NCI-H226 (cell line): ENCODE measurements around the gene EME2.
A peak's percentile ranks its signal among the peaks of the same experiment; 100 is the strongest.

Experiments
- DNase-seq: peaks from one replicate; pipeline ENCODE4 v3.0.0-alpha.2; 2015

EME2 gene

GRCh38 chr16:1745900-1746692 lies 26.5 kb upstream of the EME2 start:
- peak; percentile 99 for DNase-seq

- peak; percentile 18 for DNase-seq
These were observed 25.9 kb upstream of the EME2 start for GRCh38 chr16:1746693-1747195.

DNA sequence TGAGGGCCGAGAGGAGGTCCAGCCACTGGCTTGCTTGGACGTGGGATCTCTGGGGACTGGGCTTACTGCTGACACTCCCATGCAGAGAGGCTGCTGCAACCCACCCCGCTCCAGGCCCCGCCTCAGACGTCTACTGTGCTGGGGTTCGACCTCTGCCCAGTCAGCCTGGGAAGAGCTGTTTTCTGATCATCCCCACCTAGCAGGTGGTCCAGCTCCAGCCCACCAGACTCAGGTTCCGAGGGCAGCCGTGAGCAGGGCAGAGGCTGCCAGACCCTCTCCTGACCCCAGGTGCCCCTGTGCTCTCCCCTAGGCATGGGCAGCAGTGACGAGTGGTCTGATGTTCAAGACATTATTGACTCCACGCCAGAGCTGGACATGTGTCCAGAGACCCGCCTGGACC lies 24.7 kb upstream of the EME2 start:
- DNase-seq: no peak

DNA sequence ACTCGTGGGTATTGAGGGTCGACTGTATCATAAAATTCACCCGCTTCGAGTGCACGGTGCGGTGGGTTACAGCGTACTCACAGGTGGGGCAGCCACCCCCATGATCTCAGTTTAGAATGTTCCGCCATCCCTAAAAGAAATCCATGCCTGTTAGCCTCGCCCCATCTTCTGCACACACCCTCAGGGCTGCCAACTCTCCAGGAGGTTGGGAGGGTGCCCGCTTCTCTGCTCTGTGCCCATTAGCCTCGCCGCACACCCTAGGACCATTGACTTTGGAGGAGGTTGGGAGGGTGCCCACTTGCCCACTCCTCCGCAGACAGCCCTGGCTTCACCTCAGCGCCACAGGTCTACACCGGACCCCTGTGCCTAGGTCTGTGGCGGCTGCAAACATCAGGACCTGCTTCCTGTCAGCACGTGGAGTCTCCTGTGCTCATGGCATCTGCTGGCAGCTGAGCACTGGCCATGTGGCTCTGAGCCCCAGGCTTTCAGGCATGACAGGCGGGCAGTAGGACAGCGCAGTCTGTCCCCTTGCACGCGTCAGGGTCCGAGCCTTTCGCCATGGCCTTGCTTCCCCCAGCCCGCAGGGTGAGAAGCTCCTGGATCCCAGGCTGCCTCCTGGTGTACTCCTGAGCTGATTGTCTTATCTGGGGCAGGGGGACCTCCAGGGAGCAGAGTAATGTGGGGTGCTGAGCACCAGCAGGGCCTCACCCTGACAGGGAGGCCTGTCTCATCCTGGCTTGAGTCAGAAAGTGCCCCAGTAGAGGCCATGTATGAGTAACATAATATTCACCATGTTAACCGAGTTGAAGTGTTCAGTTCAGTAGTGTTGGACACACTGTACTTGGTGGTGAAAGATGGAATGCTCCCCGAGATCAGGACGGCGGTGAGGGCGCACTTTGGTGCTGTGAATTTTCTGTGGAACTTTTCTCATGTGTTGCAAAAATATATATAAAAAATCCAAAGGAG lies 23.2 kb upstream of the EME2 start:
- DNase-seq: peak; percentile 25

DNA sequence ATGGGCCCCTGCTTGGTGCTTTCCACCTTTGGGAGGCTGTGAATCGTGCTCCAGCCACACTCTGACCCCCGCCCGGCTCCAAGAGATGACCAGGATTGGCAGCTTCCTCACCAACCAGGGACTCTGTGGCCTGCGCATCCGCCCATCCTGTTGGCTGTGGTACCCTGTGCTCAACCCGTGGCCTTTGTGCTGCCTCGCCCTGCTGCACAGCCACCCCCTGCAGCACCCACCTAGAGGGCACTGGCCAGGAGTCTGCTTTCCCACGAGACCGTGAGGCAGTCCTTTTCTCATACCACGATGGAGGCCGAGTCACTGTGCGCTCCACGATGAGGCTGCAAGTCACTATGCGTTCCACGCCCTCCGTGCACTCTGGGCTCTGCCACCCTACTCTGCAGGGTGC lies 20.7 kb upstream of the EME2 start:
- no peak for DNase-seq

DNA sequence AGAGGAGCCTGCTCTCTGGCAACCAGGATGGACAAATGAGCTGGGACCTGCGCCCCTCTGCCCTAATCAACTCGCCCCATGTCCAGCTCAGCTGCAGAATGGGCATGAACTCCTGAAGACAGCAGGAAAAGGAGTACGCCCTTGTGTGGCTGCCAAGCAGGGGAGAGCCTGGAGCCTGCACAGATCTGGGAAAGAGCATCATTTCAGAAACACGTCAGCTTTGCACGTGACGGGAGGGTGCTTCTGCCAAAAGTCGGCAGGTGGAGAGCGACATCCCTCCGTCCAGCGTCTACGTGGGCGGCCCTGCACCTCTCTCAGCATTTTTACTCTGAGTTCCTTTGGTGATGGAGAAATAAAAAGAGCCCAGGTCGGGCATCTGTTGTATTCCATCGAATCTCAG lies 19.8 kb upstream of the EME2 start:
- no peak for DNase-seq

DNA sequence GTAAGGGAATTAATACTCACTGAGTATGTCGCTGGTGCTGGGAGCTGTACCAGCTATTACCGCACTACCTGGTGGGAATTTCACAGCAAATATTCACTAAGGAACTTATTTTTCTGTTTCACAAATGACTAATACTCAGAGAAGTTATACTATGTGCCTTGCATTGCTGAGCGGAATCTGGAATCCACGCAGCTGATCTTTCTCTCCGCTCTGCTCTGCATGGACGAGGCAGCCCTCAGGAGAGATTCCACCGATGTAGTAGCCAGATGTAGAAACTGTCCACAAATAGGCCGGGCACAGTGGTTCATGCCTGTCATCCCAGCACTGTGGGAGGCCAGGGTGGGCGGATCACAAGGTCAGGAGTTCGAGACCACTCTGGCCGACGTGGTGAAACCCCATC lies 18.4 kb upstream of the EME2 start:
- DNase-seq: no peak

DNA sequence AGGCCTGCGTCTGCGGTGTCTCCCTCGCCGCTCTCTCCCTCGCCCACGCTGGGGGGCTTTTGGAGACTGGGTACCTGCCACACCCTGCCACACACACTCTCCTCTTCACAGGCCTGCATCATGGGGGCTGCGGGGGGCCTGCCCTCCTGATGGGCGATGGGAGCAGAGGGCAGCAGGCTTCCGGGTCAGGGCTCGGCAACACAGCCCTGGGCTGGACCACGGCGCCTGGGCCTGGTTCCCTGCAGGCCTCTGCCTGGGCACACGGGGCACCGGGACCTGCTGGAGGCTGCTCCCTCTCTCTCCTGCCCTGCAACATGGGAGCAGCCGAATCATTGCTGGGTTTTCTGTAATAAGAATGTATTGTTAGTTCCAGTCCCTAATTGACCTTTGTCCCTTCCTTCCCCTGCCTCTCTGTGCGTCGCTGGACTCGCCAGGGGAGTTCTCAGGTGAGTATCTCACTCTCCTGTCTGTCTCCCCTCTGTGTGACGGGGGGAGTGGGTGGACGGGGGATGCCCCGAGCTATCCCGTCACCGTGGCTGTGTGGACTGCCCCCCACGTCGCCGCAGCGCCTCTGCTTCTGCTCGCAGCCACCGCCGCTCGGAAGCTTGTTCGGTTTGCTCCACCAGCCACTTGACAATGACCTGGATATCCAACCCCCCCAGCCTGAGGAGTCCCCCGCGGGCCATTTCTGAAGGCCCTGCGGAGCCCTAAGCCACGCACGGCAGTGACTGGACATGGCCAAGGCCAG lies 14.7 kb upstream of the EME2 start:
- DNase-seq: no peak

DNA sequence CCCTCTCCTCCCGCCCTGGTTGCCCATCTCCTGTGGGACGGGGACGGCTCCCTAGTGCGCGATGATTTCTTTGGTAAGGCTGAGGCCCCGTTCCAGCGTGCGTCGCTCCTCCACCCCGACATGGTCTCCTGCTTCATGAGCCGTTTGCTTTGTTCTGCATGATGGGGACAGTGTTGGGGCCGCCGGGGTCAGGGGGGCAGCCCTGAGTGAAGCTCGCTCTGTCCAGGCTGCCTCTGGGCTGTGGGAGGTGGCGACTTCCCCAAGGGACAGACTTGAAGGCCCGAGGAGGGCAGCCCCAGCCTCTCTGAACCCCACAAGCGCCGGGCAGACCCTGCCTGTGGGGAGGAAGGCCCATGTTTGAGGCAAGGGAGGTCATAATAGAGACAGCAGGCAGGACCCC lies 13.7 kb upstream of the EME2 start:
- no peak for DNase-seq

- DNase-seq: no peak
These were observed 13.1 kb upstream of the EME2 start for GRCh38 chr16:1759511-1759910.

DNA sequence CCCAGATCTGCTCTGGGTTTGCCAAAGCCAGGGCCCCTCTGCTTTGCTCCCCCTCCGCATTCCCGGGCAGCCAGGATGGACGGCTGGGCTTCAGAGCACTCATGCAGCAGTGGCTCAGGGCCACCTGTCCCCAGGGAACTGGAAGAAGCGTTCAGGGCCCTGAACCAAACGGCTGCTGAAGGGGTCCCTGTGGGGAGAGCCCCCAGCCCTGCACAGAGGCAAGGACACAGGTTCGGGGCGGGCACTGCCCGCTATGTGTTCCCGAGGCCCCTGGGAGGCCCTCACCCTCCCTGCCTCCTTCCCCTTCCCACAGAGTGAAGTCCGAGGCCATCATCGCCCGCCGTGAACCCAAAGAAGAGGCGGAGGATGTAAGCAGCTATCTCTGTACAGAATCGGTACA lies 11.7 kb upstream of the EME2 start:
- DNase-seq: no peak

DNA sequence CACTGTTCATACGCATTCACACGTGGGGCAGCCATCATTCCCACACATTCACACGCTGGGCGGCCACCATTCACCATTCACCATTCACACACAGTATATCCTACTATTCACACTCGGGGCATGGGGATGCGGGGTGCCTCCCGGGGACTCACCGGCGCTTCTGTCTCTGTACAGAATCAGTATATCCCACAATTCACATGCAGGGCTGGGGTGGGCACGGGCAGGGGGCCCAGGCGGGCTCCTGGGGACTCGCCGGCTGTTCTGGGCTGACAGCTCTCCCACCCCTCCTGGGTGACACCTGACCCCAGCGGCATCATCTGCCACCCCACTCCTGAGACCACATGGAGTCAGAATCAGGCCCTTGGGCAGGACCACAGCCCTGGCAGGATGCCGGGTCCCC lies 10.9 kb upstream of the EME2 start:
- DNase-seq: no peak

GRCh38 chr16:1762196-1762878 lies 10.3 kb upstream of the EME2 start:
- DNase-seq: no peak

- no peak for DNase-seq
These were observed 9.6 kb upstream of the EME2 start for GRCh38 chr16:1762879-1763520.

DNA sequence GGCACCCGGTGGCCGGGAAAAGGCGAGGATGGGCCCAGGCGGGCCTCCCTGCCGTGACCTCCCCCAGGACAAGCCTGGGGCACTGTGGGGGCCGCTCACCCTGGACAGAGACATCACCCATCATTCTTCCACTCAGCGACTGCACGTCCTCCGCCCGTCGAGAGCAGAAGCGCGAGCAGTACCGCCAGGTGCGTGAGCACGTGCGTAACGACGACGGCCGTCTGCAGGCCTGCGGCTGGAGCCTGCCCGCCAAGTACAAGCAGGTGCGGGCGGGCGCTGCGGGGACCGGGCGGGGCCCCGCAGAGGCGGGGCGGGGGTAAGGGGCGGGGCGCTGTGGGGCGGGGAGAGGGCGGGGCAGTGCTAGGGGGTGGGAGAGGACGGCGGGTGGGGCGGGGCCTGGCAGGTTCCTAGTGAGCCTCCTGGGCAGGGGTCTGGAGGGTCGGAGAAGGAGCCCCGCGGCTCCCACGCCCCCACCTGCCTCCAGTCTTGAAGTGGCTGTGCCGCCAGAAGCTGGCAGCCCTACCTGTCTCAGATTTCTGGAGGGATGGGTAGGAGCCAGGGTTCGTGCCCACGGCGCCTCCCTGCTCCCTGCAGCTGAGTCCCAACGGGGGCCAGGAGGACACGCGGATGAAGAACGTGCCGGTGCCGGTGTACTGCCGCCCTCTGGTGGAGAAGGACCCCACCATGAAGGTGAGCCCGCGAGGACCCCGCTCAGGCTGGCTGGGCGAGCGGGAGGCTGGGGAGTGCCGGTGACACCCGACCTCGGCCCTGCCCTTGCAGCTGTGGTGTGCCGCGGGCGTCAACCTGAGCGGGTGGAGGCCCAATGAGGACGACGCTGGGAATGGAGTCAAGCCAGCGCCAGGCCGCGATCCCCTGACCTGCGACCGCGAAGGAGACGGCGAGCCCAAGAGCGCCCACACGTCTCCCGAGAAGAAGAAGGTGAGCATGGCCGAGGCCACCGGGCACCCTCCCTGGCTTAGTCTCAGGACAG lies 8.8 kb upstream of the EME2 start:
- DNase-seq: no peak

- no peak for DNase-seq
These were observed 7.6 kb upstream of the EME2 start for GRCh38 chr16:1764971-1765370.

- DNase-seq: no peak
These were observed 6.8 kb upstream of the EME2 start for GRCh38 chr16:1765826-1766225.

GRCh38 chr16:1766231-1766630 lies 6.4 kb upstream of the EME2 start:
- no peak for DNase-seq

DNA sequence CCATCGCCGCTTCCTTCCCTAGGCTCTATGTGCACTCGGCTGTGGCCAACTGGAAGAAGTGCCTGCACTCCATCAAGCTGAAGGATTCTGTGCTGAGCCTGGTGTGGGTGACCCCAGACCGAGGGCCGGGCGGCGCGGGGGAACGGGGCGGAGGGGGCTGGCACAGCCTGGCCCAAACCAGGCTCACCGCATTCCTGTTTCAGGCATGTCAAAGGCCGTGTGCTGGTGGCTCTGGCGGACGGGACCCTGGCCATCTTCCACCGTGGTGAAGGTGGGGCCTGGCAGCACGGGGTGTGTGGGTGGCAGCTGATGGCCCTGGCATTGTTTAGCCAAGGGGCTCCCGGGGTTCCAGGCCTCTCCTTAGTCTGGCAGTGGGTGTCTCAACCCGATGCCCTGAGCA lies 5.9 kb upstream of the EME2 start:
- no peak for DNase-seq

- no peak for DNase-seq
These were observed 5.3 kb upstream of the EME2 start for GRCh38 chr16:1767116-1767994.
